Fibroblast of skin of right quadriceps (primary cell): ENCODE results near the gene PYDC2.
A peak's percentile ranks its signal among the peaks of the same experiment; 100 is the strongest.

ENCODE experiments used
- DNase-seq: peaks from one replicate; pipeline ENCODE4 v3.0.0-alpha.2; 2013

The PYDC2 gene

GRCh38 chr3:191461113-191461595 lies at the start of gene PYDC2:
PYDC2 (plus strand) TSS chr3:191461163; CDS start chr3:191461163, 0 bp downstream.
- DNase-seq = no peak

- DNase-seq = peak; percentile 95
These were observed 48.2 kb upstream of the PYDC2 start for GRCh38 chr3:191412759-191413158.

GRCh38 chr3:191414286-191414685 lies 46.7 kb upstream of the PYDC2 start:
- no peak for DNase-seq

- DNase-seq = no peak
These were observed 46.2 kb upstream of the PYDC2 start for GRCh38 chr3:191414732-191415131.

GRCh38 chr3:191415566-191415965 lies 45.4 kb upstream of the PYDC2 start:
- no peak for DNase-seq

- DNase-seq = no peak
These were observed 43.6 kb upstream of the PYDC2 start for GRCh38 chr3:191417457-191417729.

- no peak for DNase-seq
These were observed 40.2 kb upstream of the PYDC2 start for GRCh38 chr3:191420771-191421170.

- no peak for DNase-seq
These were observed 36.1 kb upstream of the PYDC2 start for GRCh38 chr3:191424881-191425280.

- no peak for DNase-seq
These were observed 35.6 kb upstream of the PYDC2 start for GRCh38 chr3:191425322-191425734.

GRCh38 chr3:191426311-191426710 lies 34.7 kb upstream of the PYDC2 start:
- DNase-seq = no peak

- no peak for DNase-seq
These were observed 32.8 kb upstream of the PYDC2 start for GRCh38 chr3:191428177-191428576.

- DNase-seq = no peak
These were observed 30.9 kb upstream of the PYDC2 start for GRCh38 chr3:191430103-191430502.

GRCh38 chr3:191431160-191431822 lies 29.7 kb upstream of the PYDC2 start:
- DNase-seq = no peak

- no peak for DNase-seq
These were observed 28.8 kb upstream of the PYDC2 start for GRCh38 chr3:191432162-191432561.

GRCh38 chr3:191434024-191434423 lies 26.9 kb upstream of the PYDC2 start:
- DNase-seq = no peak

- DNase-seq = no peak
These were observed 25.0 kb upstream of the PYDC2 start for GRCh38 chr3:191435981-191436380.

GRCh38 chr3:191438150-191438814 lies 22.7 kb upstream of the PYDC2 start:
- DNase-seq = no peak

GRCh38 chr3:191440532-191440931 lies 20.4 kb upstream of the PYDC2 start:
- no peak for DNase-seq

GRCh38 chr3:191441687-191442086 lies 19.3 kb upstream of the PYDC2 start:
- DNase-seq = no peak

- DNase-seq = no peak
These were observed 16.4 kb upstream of the PYDC2 start for GRCh38 chr3:191444569-191444968.

- no peak for DNase-seq
These were observed 11.7 kb upstream of the PYDC2 start for GRCh38 chr3:191449256-191449655.

- no peak for DNase-seq
These were observed 5.6 kb upstream of the PYDC2 start for GRCh38 chr3:191455257-191455952.

GRCh38 chr3:191460360-191460759 lies 603 bp upstream of the PYDC2 start:
- DNase-seq = no peak

- no peak for DNase-seq
These were observed 9.1 kb downstream of the PYDC2 start for GRCh38 chr3:191470080-191470479.
